Small intestine (tissue), 7 donors: Measurements from ENCODE around the gene FPR3. TPM values are rescaled to one million over a fixed set of nuclear protein-coding genes. Genes with fewer than 3 reads are reported as not detected.

Experiments
- DNase-seq, 2 donors: peaks; one replicate each; pipeline versions ENCODE4 v3.0.0 to v3.0.0-alpha.2; 2013
- FAIRE-seq: peaks from 2 replicates; lab custom pipeline; 2012; peaks lifted over from hg19 to GRCh38; lab: Jason Lieb, UNC
- H3K27ac ChIP-seq, 3 donors: one replicate each; pipeline ENCODE4 v1.5.1; 2013; ENCODE audit warnings: low read length in 2 of 3, mild to moderate bottlenecking in 2 of 3, control low read depth in 1 of 3, inconsistent platforms in 1 of 3, low read depth in 1 of 3, moderate library complexity in 1 of 3
- H3K27me3 ChIP-seq, 3 donors: one replicate each; pipeline ENCODE4 v1.6.1; 2013; ENCODE audit warnings: low read length in 3 of 3, inconsistent platforms in 1 of 3; ENCODE audit not compliant: control insufficient read depth in 3 of 3, insufficient read depth in 3 of 3
- H3K36me3 ChIP-seq, 3 donors: one replicate each; pipeline ENCODE4 v1.6.1; 2013; ENCODE audit warnings: low read length in 3 of 3, inconsistent platforms in 1 of 3, low read depth in 1 of 3, mild to moderate bottlenecking in 1 of 3, moderate library complexity in 1 of 3; ENCODE audit not compliant: control insufficient read depth in 3 of 3, insufficient read depth in 2 of 3
- H3K4me1 ChIP-seq, 3 donors: one replicate each; pipeline ENCODE4 v1.6.1; 2013; ENCODE audit warnings: low read length in 2 of 3, inconsistent platforms in 1 of 3, low read depth in 1 of 3, mild to moderate bottlenecking in 1 of 3, moderate library complexity in 1 of 3; ENCODE audit not compliant: control insufficient read depth in 3 of 3, insufficient read depth in 2 of 3
- H3K4me3 ChIP-seq, 3 donors: one replicate each; pipeline ENCODE4 v1.5.1; 2013; ENCODE audit warnings: low read length in 3 of 3, control low read depth in 1 of 3, inconsistent platforms in 1 of 3, low read depth in 1 of 3, mild to moderate bottlenecking in 1 of 3, moderate library complexity in 1 of 3
- H3K9me3 ChIP-seq, 2 donors: one replicate each; pipeline ENCODE4 v1.6.1; 2013; ENCODE audit warnings: low read depth in 1 of 2, low read length in 1 of 2; ENCODE audit not compliant: control insufficient read depth in 2 of 2, insufficient read depth in 1 of 2
- WGBS, 3 donors: extraction: QIAGEN DNeasy Blood & Tissue Kit; methylation state at CpG; one replicate each; pipeline ENCODE4 v1.1.7; 2013; 5-methylcytosine and 5-hydroxymethylcytosine counted together
- polyA plus RNA-seq, 4 donors: library from polyadenylated mRNA; stranded (reverse) in 3 of 4; unstranded in 1 of 4; fragments of 200-250 nt in 3 of 4; fragments of 120-200 nt in 1 of 4; gene quantifications; one replicate each; pipeline versions ENCODE4 v1.2.1 to v1.2.3, GENCODE V29; 2013
- donor health status: healthy with polysubstance abuse.
- donor health status: control.
- donor health status: control.
- donor health status: Bipolar disorder and iron deficiency.
- donor health status: healthy.

FPR3 gene
- polyA plus RNA-seq, 4 donors = 0.89 to 5.1 (median 3.8) TPM

DNA sequence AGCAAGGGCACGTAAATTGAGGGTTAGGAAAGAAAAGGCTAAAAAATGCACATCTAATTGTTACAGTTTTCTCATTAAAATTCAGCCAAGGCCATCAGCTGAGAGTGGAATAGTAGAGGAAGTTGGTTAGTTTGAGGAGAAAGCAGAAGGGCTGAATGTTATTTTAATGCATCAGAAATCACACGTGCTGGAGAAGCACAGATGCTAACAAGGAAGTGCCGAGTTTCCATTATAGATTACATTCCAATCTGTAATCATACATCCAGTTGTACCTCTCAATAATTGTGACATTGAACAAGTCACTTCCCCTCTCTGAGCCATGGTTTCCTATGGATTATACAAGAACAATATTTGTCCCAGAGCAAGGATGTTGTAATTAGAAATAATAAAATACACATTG, 25.1 kb downstream of the FPR3 start:
- H3K4me1 ChIP-seq = no peaks in the 10 kb centered on the region
- FAIRE-seq = no peak
- H3K27me3 ChIP-seq = no peaks in the 10 kb centered on the region
- no peak overlapping the region for H3K27ac ChIP-seq
- WGBS, 3 donors = 58 to 81% (median 68%) methylated on average over 3 of the region's 3 CpGs
- no peak overlapping the region for H3K4me3 ChIP-seq
- DNase-seq = no peak
- no peaks in the 10 kb centered on the region for H3K36me3 ChIP-seq
- peaks cover 0 to 11% of the 10 kb centered on the region in 2 donors for H3K9me3 ChIP-seq

DNA sequence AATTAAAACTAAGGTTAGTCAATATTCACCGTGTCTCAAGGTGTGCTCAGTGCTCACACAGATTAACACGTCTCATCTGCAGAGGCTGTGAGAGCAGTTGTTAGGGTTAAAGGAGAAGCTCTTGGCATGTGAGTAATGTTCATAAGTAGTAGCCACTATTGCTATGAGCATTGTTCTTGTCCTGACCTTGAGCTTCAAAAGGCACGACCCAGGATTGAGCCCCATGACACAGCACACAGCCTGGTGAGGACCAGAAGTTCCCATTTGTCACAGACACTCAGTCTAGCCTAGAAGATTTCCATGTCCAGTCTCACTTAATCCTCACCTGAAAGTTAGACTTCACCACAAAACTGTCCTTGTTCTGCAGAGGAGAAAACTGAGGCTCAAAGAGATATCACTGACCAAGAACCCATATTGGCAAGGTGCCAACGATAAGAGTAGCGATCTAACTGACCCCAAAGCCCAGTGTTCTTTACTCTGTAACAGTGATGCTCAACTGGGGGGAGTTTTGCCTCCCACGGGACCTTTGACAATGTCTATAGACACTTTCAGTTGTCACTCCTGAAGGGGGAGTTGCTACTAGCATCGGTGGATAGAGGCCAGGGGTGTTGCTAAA, 26.0 kb downstream of the FPR3 start:
- Histone ChIP-seq H3K4me3 (no peak overlapping the region), H3K4me1 (no peaks in the 10 kb centered on the region), H3K27me3 (no peaks in the 10 kb centered on the region), H3K36me3 (no peaks in the 10 kb centered on the region), H3K27ac (no peak overlapping the region), H3K9me3 (peaks cover 0 to 11% of the 10 kb centered on the region in 2 donors)
- FAIRE-seq = no peak
- 60 to 73% (median 63%) methylated on average over 7 of the region's 7 CpGs for WGBS, 3 donors
- DNase-seq = no peak

GRCh38 chr19:51821456-51821855, 26.5 kb downstream of the FPR3 start:
- H3K36me3 ChIP-seq = no peaks in the 10 kb centered on the region
- H3K9me3 ChIP-seq = peaks cover 0 to 11% of the 10 kb centered on the region in 2 donors
- no peak for FAIRE-seq
- DNase-seq = no peak
- WGBS, 3 donors = 68 to 77% (median 68%) methylated on average over 3 of the region's 3 CpGs
- H3K27ac ChIP-seq = no peak overlapping the region
- H3K4me1 ChIP-seq = no peaks in the 10 kb centered on the region
- H3K4me3 ChIP-seq = no peak overlapping the region
- H3K27me3 ChIP-seq = no peaks in the 10 kb centered on the region

GRCh38 chr19:51821921-51822320, 27.0 kb downstream of the FPR3 start:
- Histone ChIP-seq H3K9me3 (peaks cover 0 to 15% of the 10 kb centered on the region in 2 donors), H3K27me3 (no peaks in the 10 kb centered on the region), H3K27ac (no peak overlapping the region), H3K4me3 (no peak overlapping the region), H3K4me1 (no peaks in the 10 kb centered on the region), H3K36me3 (no peaks in the 10 kb centered on the region)
- FAIRE-seq = no peak
- no peak for DNase-seq

- Histone ChIP-seq H3K4me3 (no peak overlapping the region), H3K27ac (no peak overlapping the region), H3K36me3 (no peaks in the 10 kb centered on the region), H3K27me3 (no peaks in the 10 kb centered on the region), H3K9me3 (peaks cover 0 to 16% of the 10 kb centered on the region in 2 donors), H3K4me1 (no peaks in the 10 kb centered on the region)
- 80 to 94% (median 86%) methylated on average over 2 of the region's 2 CpGs for WGBS, 3 donors
- DNase-seq (no peak), FAIRE-seq (no peak)
Observed at GRCh38 chr19:51822325-51822724, 27.4 kb downstream of the FPR3 start.

- DNase-seq (no peak), FAIRE-seq (no peak)
- 93 to 96% (median 93%) methylated on average over 3 of the region's 3 CpGs for WGBS, 3 donors
- Histone ChIP-seq H3K9me3 (peaks cover 0 to 17% of the 10 kb centered on the region in 2 donors), H3K36me3 (no peaks in the 10 kb centered on the region), H3K4me1 (no peaks in the 10 kb centered on the region), H3K27me3 (no peaks in the 10 kb centered on the region), H3K4me3 (no peak overlapping the region), H3K27ac (no peak overlapping the region)
Observed at GRCh38 chr19:51822946-51823345, 28.0 kb downstream of the FPR3 start.

DNA sequence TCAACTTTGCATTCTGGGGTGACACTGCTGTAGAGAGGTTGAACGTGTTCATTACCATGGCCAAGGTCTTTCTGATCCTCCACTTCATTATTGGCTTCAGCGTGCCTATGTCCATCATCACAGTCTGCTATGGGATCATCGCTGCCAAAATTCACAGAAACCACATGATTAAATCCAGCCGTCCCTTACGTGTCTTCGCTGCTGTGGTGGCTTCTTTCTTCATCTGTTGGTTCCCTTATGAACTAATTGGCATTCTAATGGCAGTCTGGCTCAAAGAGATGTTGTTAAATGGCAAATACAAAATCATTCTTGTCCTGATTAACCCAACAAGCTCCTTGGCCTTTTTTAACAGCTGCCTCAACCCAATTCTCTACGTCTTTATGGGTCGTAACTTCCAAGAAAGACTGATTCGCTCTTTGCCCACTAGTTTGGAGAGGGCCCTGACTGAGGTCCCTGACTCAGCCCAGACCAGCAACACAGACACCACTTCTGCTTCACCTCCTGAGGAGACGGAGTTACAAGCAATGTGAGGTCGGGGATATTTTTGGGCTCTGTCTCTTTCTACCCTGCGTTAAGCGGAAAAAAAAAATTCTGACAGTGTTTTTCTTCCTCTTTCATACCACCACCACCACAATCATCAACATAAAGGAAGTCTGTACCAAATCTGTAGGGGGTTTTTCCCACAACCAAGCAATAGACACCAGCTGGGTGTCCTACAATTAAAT, 29.5 kb downstream of the FPR3 start:
- Histone ChIP-seq H3K27ac (no peak overlapping the region), H3K9me3 (peaks cover 2 to 27% of the 10 kb centered on the region in 2 donors), H3K36me3 (no peaks in the 10 kb centered on the region), H3K4me1 (no peaks in the 10 kb centered on the region), H3K27me3 (no peaks in the 10 kb centered on the region), H3K4me3 (no peak overlapping the region)
- DNase-seq (no peak), FAIRE-seq (no peak)
- WGBS, 3 donors = 80 to 88% (median 84%) methylated on average over 13 of the region's 13 CpGs

DNA sequence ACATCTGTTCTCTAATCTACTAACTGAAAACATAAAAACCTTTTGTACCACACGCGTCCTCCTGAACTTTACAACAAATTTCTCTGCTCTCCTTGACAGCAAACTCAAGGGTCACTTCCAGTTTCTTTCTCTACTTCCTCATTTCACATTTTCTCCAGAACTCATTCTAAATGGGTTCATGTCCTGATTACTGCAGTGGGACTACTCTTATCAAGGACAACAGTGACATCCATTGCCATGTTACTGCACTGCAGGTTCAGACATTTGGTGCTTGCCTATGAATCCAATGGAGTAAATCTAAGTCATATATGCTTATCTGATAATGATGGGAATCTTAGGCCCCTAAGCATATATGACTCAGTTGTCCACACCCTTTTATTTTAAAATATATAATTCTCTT, 35.3 kb downstream of the FPR3 start:
- H3K4me1 ChIP-seq = no peaks in the 10 kb centered on the region
- H3K27ac ChIP-seq = no peak overlapping the region
- no peaks in the 10 kb centered on the region for H3K36me3 ChIP-seq
- DNase-seq (no peak), FAIRE-seq (no peak)
- peaks cover 2 to 19% of the 10 kb centered on the region in 2 donors for H3K9me3 ChIP-seq
- no peak overlapping the region for H3K4me3 ChIP-seq
- no peaks in the 10 kb centered on the region for H3K27me3 ChIP-seq
- WGBS, 3 donors = 72 to 94% (median 88%) methylated on average over 2 of the region's 2 CpGs
